ENCODE results near the gene DCLK1.
"Not testable (repeated sequence)": the region's sequence is repeated elsewhere in the genome, so short reads cannot be mapped to it uniquely, and the experiment has no call there.

The DCLK1 gene

GRCh38 chr13:35996360-35996759 lies 134.8 kb downstream of the DCLK1 start:
- Histone ChIP-seq H2AFZ (ENCODE audit: low read depth, low read length) (no peak overlapping the region), H3K36me3 (ENCODE audit: insufficient read depth, low read length) (no peaks in the 10 kb centered on the region), H3K4me3 (ENCODE audit: low read length) (no peak overlapping the region), H3K4me1 (ENCODE audit: insufficient read depth, low read length) (peaks cover 11% of the 10 kb centered on the region), H3K9me3 (ENCODE audit: low read length) (no peaks in the 10 kb centered on the region), H3K27me3 (ENCODE audit: insufficient read depth, low read length) (no peaks in the 10 kb centered on the region)

- H3K36me3 ChIP-seq (ENCODE audit: insufficient read depth, low read length): no peaks in the 10 kb centered on the region
- H2AFZ ChIP-seq (ENCODE audit: low read depth, low read length): no peak overlapping the region
- peaks cover 11% of the 10 kb centered on the region for H3K4me1 ChIP-seq (ENCODE audit: insufficient read depth, low read length)
- no peaks in the 10 kb centered on the region for H3K27me3 ChIP-seq (ENCODE audit: insufficient read depth, low read length)
- no peaks in the 10 kb centered on the region for H3K9me3 ChIP-seq (ENCODE audit: low read length)
- H3K4me3 ChIP-seq (ENCODE audit: low read length): no peak overlapping the region
These were observed 136.0 kb downstream of the DCLK1 start for GRCh38 chr13:35995136-35995535.

- Histone ChIP-seq H3K9me3 (ENCODE audit: low read length) (no peaks in the 10 kb centered on the region), H3K27me3 (ENCODE audit: insufficient read depth, low read length) (no peaks in the 10 kb centered on the region), H2AFZ (ENCODE audit: low read depth, low read length) (no peak overlapping the region), H3K4me3 (ENCODE audit: low read length) (no peak overlapping the region), H3K4me1 (ENCODE audit: insufficient read depth, low read length) (peaks cover 11% of the 10 kb centered on the region), H3K36me3 (ENCODE audit: insufficient read depth, low read length) (no peaks in the 10 kb centered on the region)
These were observed 136.8 kb downstream of the DCLK1 start for GRCh38 chr13:35994131-35994966.

- H3K9me3 ChIP-seq (ENCODE audit: low read length): no peaks in the 10 kb centered on the region
- H3K27me3 ChIP-seq (ENCODE audit: insufficient read depth, low read length): no peaks in the 10 kb centered on the region
- no peak overlapping the region for H3K4me3 ChIP-seq (ENCODE audit: low read length)
- no peaks in the 10 kb centered on the region for H3K36me3 ChIP-seq (ENCODE audit: insufficient read depth, low read length)
- no peak overlapping the region for H2AFZ ChIP-seq (ENCODE audit: low read depth, low read length)
- H3K4me1 ChIP-seq (ENCODE audit: insufficient read depth, low read length): peaks cover 11% of the 10 kb centered on the region
These were observed 137.5 kb downstream of the DCLK1 start for GRCh38 chr13:35993686-35994085.

- Histone ChIP-seq H3K9me3 (ENCODE audit: low read length) (peaks cover 3% of the 10 kb centered on the region), H2AFZ (ENCODE audit: low read depth, low read length) (no peak overlapping the region), H3K27me3 (ENCODE audit: insufficient read depth, low read length) (no peaks in the 10 kb centered on the region), H3K4me3 (ENCODE audit: low read length) (no peak overlapping the region), H3K4me1 (ENCODE audit: insufficient read depth, low read length) (peaks cover 11% of the 10 kb centered on the region), H3K36me3 (ENCODE audit: insufficient read depth, low read length) (no peaks in the 10 kb centered on the region)
These were observed 138.2 kb downstream of the DCLK1 start for GRCh38 chr13:35992964-35993363.

GRCh38 chr13:35990196-35990595 lies 141.0 kb downstream of the DCLK1 start:
- Histone ChIP-seq H2AFZ (ENCODE audit: low read depth, low read length) (no peak overlapping the region), H3K9me3 (ENCODE audit: low read length) (peaks cover 3% of the 10 kb centered on the region), H3K4me3 (ENCODE audit: low read length) (no peak overlapping the region), H3K4me1 (ENCODE audit: insufficient read depth, low read length) (peaks cover 11% of the 10 kb centered on the region), H3K36me3 (ENCODE audit: insufficient read depth, low read length) (no peaks in the 10 kb centered on the region), H3K27me3 (ENCODE audit: insufficient read depth, low read length) (no peaks in the 10 kb centered on the region)

GRCh38 chr13:35988648-35989081 lies 142.5 kb downstream of the DCLK1 start:
- no peaks in the 10 kb centered on the region for H3K36me3 ChIP-seq (ENCODE audit: insufficient read depth, low read length)
- no peaks in the 10 kb centered on the region for H3K27me3 ChIP-seq (ENCODE audit: insufficient read depth, low read length)
- H3K9me3 ChIP-seq (ENCODE audit: low read length): peaks cover 3% of the 10 kb centered on the region
- no peak overlapping the region for H3K4me3 ChIP-seq (ENCODE audit: low read length)
- H2AFZ ChIP-seq (ENCODE audit: low read depth, low read length): no peak overlapping the region
- H3K4me1 ChIP-seq (ENCODE audit: insufficient read depth, low read length): peaks cover 22% of the 10 kb centered on the region

GRCh38 chr13:35987572-35988513 lies 143.3 kb downstream of the DCLK1 start:
- no peaks in the 10 kb centered on the region for H3K27me3 ChIP-seq (ENCODE audit: insufficient read depth, low read length)

GRCh38 chr13:35984776-35985453 lies 146.3 kb downstream of the DCLK1 start:
- Histone ChIP-seq H3K4me1 (ENCODE audit: insufficient read depth, low read length) (peaks cover 16% of the 10 kb centered on the region), H3K27me3 (ENCODE audit: insufficient read depth, low read length) (no peaks in the 10 kb centered on the region), H3K4me3 (ENCODE audit: low read length) (no peak overlapping the region), H3K9me3 (ENCODE audit: low read length) (peaks cover 10% of the 10 kb centered on the region), H3K36me3 (ENCODE audit: insufficient read depth, low read length) (no peaks in the 10 kb centered on the region), H2AFZ (ENCODE audit: low read depth, low read length) (no peak overlapping the region)

More at GRCh38 chr13:35987572-35988513, 143.3 kb downstream of the DCLK1 start:
- Histone ChIP-seq H3K4me3 (ENCODE audit: low read length) (no peak overlapping the region), H3K36me3 (ENCODE audit: insufficient read depth, low read length) (no peaks in the 10 kb centered on the region), H3K9me3 (ENCODE audit: low read length) (peaks cover 3% of the 10 kb centered on the region), H3K4me1 (ENCODE audit: insufficient read depth, low read length) (peaks cover 22% of the 10 kb centered on the region), H2AFZ (ENCODE audit: low read depth, low read length) (no peak overlapping the region)

GRCh38 chr13:35984287-35984686 lies 146.9 kb downstream of the DCLK1 start:
- Histone ChIP-seq H3K36me3 (ENCODE audit: insufficient read depth, low read length) (no peaks in the 10 kb centered on the region), H3K27me3 (ENCODE audit: insufficient read depth, low read length) (no peaks in the 10 kb centered on the region), H2AFZ (ENCODE audit: low read depth, low read length) (no peak overlapping the region), H3K9me3 (ENCODE audit: low read length) (peaks cover 14% of the 10 kb centered on the region), H3K4me1 (ENCODE audit: insufficient read depth, low read length) (peaks cover 16% of the 10 kb centered on the region), H3K4me3 (ENCODE audit: low read length) (no peak overlapping the region)

GRCh38 chr13:35983703-35984102 lies 147.5 kb downstream of the DCLK1 start:
- H3K4me3 ChIP-seq (ENCODE audit: low read length); H2AFZ ChIP-seq (ENCODE audit: low read depth, low read length): not testable (repeated sequence)
- peaks cover 16% of the 10 kb centered on the region for H3K9me3 ChIP-seq (ENCODE audit: low read length)

GRCh38 chr13:35983206-35983605 lies 148.0 kb downstream of the DCLK1 start:
- Histone ChIP-seq H3K4me1 (ENCODE audit: insufficient read depth, low read length) (peaks cover 16% of the 10 kb centered on the region), H3K27me3 (ENCODE audit: insufficient read depth, low read length) (no peaks in the 10 kb centered on the region), H3K9me3 (ENCODE audit: low read length) (peaks cover 16% of the 10 kb centered on the region), H2AFZ (ENCODE audit: low read depth, low read length) (no peak overlapping the region), H3K36me3 (ENCODE audit: insufficient read depth, low read length) (no peaks in the 10 kb centered on the region), H3K4me3 (ENCODE audit: low read length) (no peak overlapping the region)

More at GRCh38 chr13:35983703-35984102, 147.5 kb downstream of the DCLK1 start:
- H3K4me1 ChIP-seq (ENCODE audit: insufficient read depth, low read length): peaks cover 16% of the 10 kb centered on the region
- not testable (repeated sequence) for H3K36me3 ChIP-seq (ENCODE audit: insufficient read depth, low read length); H3K27me3 ChIP-seq (ENCODE audit: insufficient read depth, low read length)
